ENCODE results near the gene ANO10. TPM values are rescaled to one million over a fixed set of nuclear protein-coding genes. Genes with fewer than 3 reads are reported as not detected.
"Not testable (repeated sequence)": the region's sequence is repeated elsewhere in the genome, so short reads cannot be mapped to it uniquely, and the experiment has no call there.

Gene ANO10
- total RNA-seq, 3 donors from 2014 or later: 27.4 to 31.8 (median 28.5) TPM

DNA sequence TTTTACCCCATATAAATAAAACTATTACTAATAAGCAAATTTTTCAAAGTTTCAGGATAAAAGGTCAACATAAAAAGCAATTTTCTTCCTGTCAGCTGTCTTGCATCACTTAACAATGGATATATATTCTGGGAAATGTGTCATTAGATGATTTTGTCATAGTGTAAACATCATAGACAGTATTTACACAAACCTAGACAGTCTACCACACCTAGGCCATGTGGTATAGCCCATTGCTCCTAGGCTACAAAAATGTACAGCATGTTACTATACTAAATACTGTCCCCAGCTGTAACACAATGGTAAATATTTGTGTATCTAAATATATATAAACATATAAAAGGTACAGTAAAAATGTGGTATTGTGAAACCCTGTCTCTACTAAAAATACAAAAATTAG, 156.7 kb downstream of the ANO10 start:
- Histone ChIP-seq H3K4me1 (no peaks in the 10 kb centered on the region), H3K27ac (no peak overlapping the region), H3K4me3 (no peak overlapping the region), H3K36me3 (no peaks in the 10 kb centered on the region), H3K9me3 (no peaks in the 10 kb centered on the region), H3K27me3 (no peaks in the 10 kb centered on the region)
- no peak for TF ChIP-seq POLR2A (IDR thresholded peaks at IDR 0.05)
- no peak for TF ChIP-seq POLR2AphosphoS5 (IDR thresholded peaks at IDR 0.05)
- TF ChIP-seq, protein P1, sequence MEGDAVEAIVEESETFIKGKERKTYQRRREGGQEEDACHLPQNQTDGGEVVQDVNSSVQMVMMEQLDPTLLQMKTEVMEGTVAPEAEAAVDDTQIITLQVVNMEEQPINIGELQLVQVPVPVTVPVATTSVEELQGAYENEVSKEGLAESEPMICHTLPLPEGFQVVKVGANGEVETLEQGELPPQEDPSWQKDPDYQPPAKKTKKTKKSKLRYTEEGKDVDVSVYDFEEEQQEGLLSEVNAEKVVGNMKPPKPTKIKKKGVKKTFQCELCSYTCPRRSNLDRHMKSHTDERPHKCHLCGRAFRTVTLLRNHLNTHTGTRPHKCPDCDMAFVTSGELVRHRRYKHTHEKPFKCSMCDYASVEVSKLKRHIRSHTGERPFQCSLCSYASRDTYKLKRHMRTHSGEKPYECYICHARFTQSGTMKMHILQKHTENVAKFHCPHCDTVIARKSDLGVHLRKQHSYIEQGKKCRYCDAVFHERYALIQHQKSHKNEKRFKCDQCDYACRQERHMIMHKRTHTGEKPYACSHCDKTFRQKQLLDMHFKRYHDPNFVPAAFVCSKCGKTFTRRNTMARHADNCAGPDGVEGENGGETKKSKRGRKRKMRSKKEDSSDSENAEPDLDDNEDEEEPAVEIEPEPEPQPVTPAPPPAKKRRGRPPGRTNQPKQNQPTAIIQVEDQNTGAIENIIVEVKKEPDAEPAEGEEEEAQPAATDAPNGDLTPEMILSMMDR (IDR thresholded peaks at IDR 0.05): no peak
- no peak for DNase-seq (ENCODE audit: low spot score in 2 of 2)
- intact Hi-C loops (cut with DNase I; ENCODE audit: low total_unique reads): no loop called here

DNA sequence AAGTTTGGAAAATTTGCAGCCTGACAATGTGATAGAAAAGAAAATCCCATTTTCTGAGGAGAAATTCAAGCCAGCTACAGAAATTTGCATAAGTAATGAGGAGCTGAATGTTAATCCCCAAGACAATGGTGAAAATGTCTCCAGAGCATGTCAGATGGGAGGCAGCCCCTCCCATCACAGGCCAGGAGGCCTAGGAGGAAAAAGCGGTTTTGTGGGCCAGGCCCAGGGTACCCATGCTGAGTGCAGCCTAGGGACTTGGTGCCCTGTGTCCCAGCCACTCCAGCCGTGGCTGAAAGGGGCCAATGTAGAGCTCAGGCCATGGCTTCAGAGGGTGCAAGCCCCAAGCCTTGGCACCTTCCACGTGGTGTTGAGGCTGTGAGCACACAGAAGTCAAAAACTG, 159.2 kb downstream of the ANO10 start:
- intact Hi-C loops (cut with DNase I; ENCODE audit: low total_unique reads); DNase-seq (ENCODE audit: low spot score in 2 of 2); H3K9me3 ChIP-seq; H3K27ac ChIP-seq; H3K36me3 ChIP-seq; H3K4me1 ChIP-seq; H3K4me3 ChIP-seq; H3K27me3 ChIP-seq: not testable (repeated sequence)

- intact Hi-C loops (cut with DNase I; ENCODE audit: low total_unique reads): no loop called here
- DNase-seq (ENCODE audit: low spot score in 2 of 2): no peak
- no peaks in the 10 kb centered on the region for H3K4me1 ChIP-seq
- H3K9me3 ChIP-seq: no peaks in the 10 kb centered on the region
- TF ChIP-seq POLR2AphosphoS5 (IDR thresholded peaks at IDR 0.05): no peak
- TF ChIP-seq POLR2A (IDR thresholded peaks at IDR 0.05): no peak
- TF ChIP-seq, protein P1 (IDR thresholded peaks at IDR 0.05): no peak
- no peaks in the 10 kb centered on the region for H3K36me3 ChIP-seq
- no peak overlapping the region for H3K4me3 ChIP-seq
- H3K27ac ChIP-seq: no peak overlapping the region
- H3K27me3 ChIP-seq: no peaks in the 10 kb centered on the region
These were observed 160.5 kb downstream of the ANO10 start for GRCh38 chr3:43461345-43461744.

DNA sequence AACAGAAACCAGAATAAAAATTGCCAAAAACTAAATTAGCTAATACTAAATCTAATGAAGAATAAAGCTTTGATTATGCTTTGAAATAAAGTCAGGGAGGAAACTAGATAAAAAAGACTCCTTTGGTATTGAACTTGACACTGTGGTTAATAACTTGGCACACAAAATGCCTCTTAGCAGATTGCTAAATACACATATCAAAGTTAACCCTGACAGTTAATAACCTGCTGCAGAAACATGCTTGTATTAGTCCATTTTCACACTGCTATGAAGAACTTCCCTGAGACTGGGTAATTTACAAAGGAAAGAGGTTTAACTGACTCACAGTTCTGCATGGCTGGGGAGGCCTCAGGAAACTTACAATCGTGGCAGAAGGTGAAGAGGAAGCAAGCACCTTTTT, 164.8 kb downstream of the ANO10 start:
- DNase-seq (ENCODE audit: low spot score in 2 of 2); H3K9me3 ChIP-seq; H3K27ac ChIP-seq; H3K4me3 ChIP-seq; H3K36me3 ChIP-seq; H3K4me1 ChIP-seq; H3K27me3 ChIP-seq: not testable (repeated sequence)
- intact Hi-C loops (cut with DNase I; ENCODE audit: low total_unique reads): loop anchor here (1.0 kb wide), 1 partner anchor 24 kb away; no protein-coding TSS in a partner anchor

DNA sequence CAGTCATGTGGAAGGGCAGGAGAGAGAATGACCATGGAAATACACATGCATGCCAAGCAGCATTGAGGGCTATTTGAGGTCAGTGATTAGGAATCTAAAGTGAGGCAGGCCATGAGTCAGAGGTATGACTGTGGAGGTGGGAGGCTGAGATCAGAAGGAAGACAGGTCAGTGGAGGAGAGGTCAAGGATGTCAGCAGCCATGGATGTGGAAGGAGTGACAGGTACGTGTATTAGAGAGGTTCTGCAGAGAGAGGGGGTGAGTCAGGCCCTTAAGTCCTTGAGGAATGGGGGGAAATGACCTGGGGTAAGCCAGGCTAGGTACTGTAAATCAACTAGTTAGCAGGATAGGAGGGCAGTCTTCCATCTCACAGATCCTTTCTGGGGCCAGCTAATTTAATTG, 166.6 kb downstream of the ANO10 start:
- no peaks in the 10 kb centered on the region for H3K9me3 ChIP-seq
- H3K27ac ChIP-seq: no peak overlapping the region
- no peaks in the 10 kb centered on the region for H3K27me3 ChIP-seq
- H3K4me3 ChIP-seq: no peak overlapping the region
- H3K36me3 ChIP-seq: no peaks in the 10 kb centered on the region
- intact Hi-C loops (cut with DNase I; ENCODE audit: low total_unique reads): no loop called here
- DNase-seq (ENCODE audit: low spot score in 2 of 2): no peak
- TF ChIP-seq POLR2A (IDR thresholded peaks at IDR 0.05) (no peak), POLR2AphosphoS5 (IDR thresholded peaks at IDR 0.05) (no peak)
- TF ChIP-seq, protein P1 (IDR thresholded peaks at IDR 0.05): no peak
- H3K4me1 ChIP-seq: no peaks in the 10 kb centered on the region

- H3K27me3 ChIP-seq: no peaks in the 10 kb centered on the region
- no peak overlapping the region for H3K4me3 ChIP-seq
- DNase-seq (ENCODE audit: low spot score in 2 of 2): no peak
- intact Hi-C loops (cut with DNase I; ENCODE audit: low total_unique reads): no loop called here
- H3K36me3 ChIP-seq: no peaks in the 10 kb centered on the region
- no peaks in the 10 kb centered on the region for H3K4me1 ChIP-seq
- H3K27ac ChIP-seq: no peak overlapping the region
- H3K9me3 ChIP-seq: no peaks in the 10 kb centered on the region
- TF ChIP-seq POLR2A (IDR thresholded peaks at IDR 0.05): no peak
- TF ChIP-seq POLR2AphosphoS5 (IDR thresholded peaks at IDR 0.05): no peak
- TF ChIP-seq, protein P1 (IDR thresholded peaks at IDR 0.05): no peak
These were observed 167.8 kb downstream of the ANO10 start for GRCh38 chr3:43453981-43454380.
